Ishikawa (cell line): ENCODE measurements around the gene TMEM108.

Source experiments
- CREB1 ChIP-seq: IDR thresholded peaks from 2 replicates; pipeline ENCODE4 v1.6.1; 2012; ENCODE audit warnings: low read depth
- EGR1 ChIP-seq: IDR thresholded peaks from 2 replicates; pipeline ENCODE4 v1.6.1; 2012
- EP300 ChIP-seq: IDR thresholded peaks from 2 replicates; pipeline ENCODE4 v1.6.1; 2012; ENCODE audit warnings: borderline replicate concordance
- RAD21 ChIP-seq: IDR thresholded peaks from 2 replicates; pipeline ENCODE4 v1.6.1; 2012; ENCODE audit warnings: low read depth
- REST ChIP-seq: IDR thresholded peaks from 2 replicates; pipeline ENCODE4 v1.6.1; 2012; ENCODE audit warnings: low read depth, mild to moderate bottlenecking
- TEAD4 ChIP-seq: IDR thresholded peaks from 2 replicates; pipeline ENCODE4 v1.6.1; 2012
- YY1 ChIP-seq: IDR thresholded peaks from 2 replicates; pipeline ENCODE4 v1.6.1; 2012; ENCODE audit warnings: low read depth
- TF ChIP-seq, protein P1 (sequence below): IDR thresholded peaks from 2 replicates; pipeline ENCODE4 v1.6.1; 2012

GRCh38 chr3:133271539-133271938, 233.3 kb downstream of the TMEM108 start:
- TF ChIP-seq YY1 (no peak), TEAD4 (no peak), REST (no peak), EGR1 (no peak), EP300 (no peak), RAD21 (no peak), CREB1 (no peak)
- TF ChIP-seq, protein P1, sequence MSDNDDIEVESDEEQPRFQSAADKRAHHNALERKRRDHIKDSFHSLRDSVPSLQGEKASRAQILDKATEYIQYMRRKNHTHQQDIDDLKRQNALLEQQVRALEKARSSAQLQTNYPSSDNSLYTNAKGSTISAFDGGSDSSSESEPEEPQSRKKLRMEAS: no peak
